Mesendoderm (in vitro differentiated cells): ENCODE data around the gene CDCA8.

Experiments
- DNase-seq: peaks from one replicate; pipeline ENCODE4 v3.0.0; 2013
- H2AK5ac ChIP-seq: 2 replicates; pipeline ENCODE4 v1.6.1; 2013; ENCODE audit warnings: low read length, inconsistent platforms
- H2BK120ac ChIP-seq: 2 replicates; pipeline ENCODE4 v1.6.1; 2013; ENCODE audit warnings: low read depth, mild to moderate bottlenecking, low read length, moderate library complexity, mixed read lengths
- H2BK15ac ChIP-seq: replicated peaks from 2 replicates; pipeline ENCODE4 v1.6.1; 2013; ENCODE audit warnings: low read depth, mild to moderate bottlenecking, moderate library complexity
- H2BK5ac ChIP-seq: 2 replicates; pipeline ENCODE4 v1.6.1; 2013; ENCODE audit warnings: low read length, inconsistent platforms
- H3K18ac ChIP-seq: 2 replicates; pipeline ENCODE4 v1.6.1; 2013; ENCODE audit warnings: mild to moderate bottlenecking, low read length, mixed read lengths
- H3K23ac ChIP-seq: one replicate; pipeline ENCODE4 v1.6.1; 2013; ENCODE audit warnings: low read length
- H3K27ac ChIP-seq: 2 replicates; pipeline ENCODE4 v1.5.1; 2013; ENCODE audit warnings: low read depth, mild to moderate bottlenecking, inconsistent platforms, low read length, moderate library complexity
- H3K27me3 ChIP-seq: 2 replicates; pipeline ENCODE4 v1.6.1; 2013; ENCODE audit warnings: low read length, control low read depth, mild to moderate bottlenecking, inconsistent platforms; ENCODE audit not compliant: insufficient read depth, poor library complexity
- H3K36me3 ChIP-seq: 2 replicates; pipeline ENCODE4 v1.6.1; 2013; ENCODE audit warnings: low read length, inconsistent platforms; ENCODE audit not compliant: control insufficient read depth, insufficient read depth
- H3K4ac ChIP-seq: one replicate; pipeline ENCODE4 v1.6.1; 2013; ENCODE audit warnings: low read depth, mild to moderate bottlenecking, low read length, moderate library complexity
- H3K4me1 ChIP-seq: 2 replicates; pipeline ENCODE4 v1.6.1; 2013; ENCODE audit warnings: low read depth, low read length, inconsistent platforms; ENCODE audit not compliant: control insufficient read depth
- H3K4me2 ChIP-seq: 2 replicates; pipeline ENCODE4 v1.6.1; 2013; ENCODE audit warnings: low read length
- H3K4me3 ChIP-seq: 2 replicates; pipeline ENCODE4 v1.5.1; 2013; ENCODE audit warnings: mild to moderate bottlenecking, low read length
- H3K56ac ChIP-seq: one replicate; pipeline ENCODE4 v1.6.1; 2013; ENCODE audit warnings: low read length
- H3K79me1 ChIP-seq: 2 replicates; pipeline ENCODE4 v1.6.1; 2013; ENCODE audit warnings: low read length, inconsistent platforms
- H3K79me2 ChIP-seq: 2 replicates; pipeline ENCODE4 v1.6.1; 2013; ENCODE audit warnings: mild to moderate bottlenecking, low read length; ENCODE audit not compliant: control insufficient read depth, insufficient read depth
- H3K9ac ChIP-seq: 2 replicates; pipeline ENCODE4 v1.6.1; 2013; ENCODE audit warnings: low read length, inconsistent platforms
- H4K5ac ChIP-seq: one replicate; pipeline ENCODE4 v1.6.1; 2013; ENCODE audit warnings: low read length
- H4K8ac ChIP-seq: one replicate; pipeline ENCODE4 v1.6.1; 2013; ENCODE audit warnings: low read depth, mild to moderate bottlenecking, control low read depth, low read length, moderate library complexity
- WGBS: extraction: QIAGEN DNeasy Blood & Tissue Kit; methylation state at CpG from one replicate; pipeline ENCODE4 v1.1.7; 2013; ENCODE audit warnings: low lambda C conversion rate, missing lambda C conversion rate; ENCODE audit not compliant: insufficient coverage; ENCODE audit errors: extremely low coverage; 5-methylcytosine and 5-hydroxymethylcytosine counted together

The CDCA8 gene

DNA sequence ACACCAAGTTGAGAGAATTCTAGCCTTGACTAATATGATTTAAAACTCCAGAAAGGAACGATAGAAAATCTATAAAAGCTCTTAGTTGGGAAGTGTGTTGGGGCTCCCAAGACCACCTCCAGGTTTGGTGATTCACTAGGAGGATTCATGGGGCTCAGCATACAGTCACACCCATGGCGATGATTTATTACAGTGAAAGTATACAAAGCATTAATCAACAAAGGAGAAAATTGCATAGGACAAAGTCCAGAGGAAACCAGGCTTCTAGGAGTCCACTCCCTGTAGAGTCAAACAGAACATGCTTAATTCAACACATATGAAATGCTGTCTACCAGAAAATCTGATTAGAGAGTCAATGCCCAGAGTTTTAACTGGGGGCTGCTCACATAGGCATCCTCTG is 4.8 kb downstream of the CDCA8 start:
- Histone ChIP-seq H3K36me3 (peaks cover 21% of the 10 kb centered on the region), H3K4me3 (no peak overlapping the region), H3K18ac (no peak overlapping the region), H2AK5ac (no peak overlapping the region), H3K4me1 (no peaks in the 10 kb centered on the region), H3K9ac (no peak overlapping the region), H3K4me2 (no peak overlapping the region), H4K8ac (no peak overlapping the region), H3K79me2 (peaks cover 5% of the 10 kb centered on the region), H3K79me1 (peaks cover 11% of the 10 kb centered on the region), H3K27me3 (no peaks in the 10 kb centered on the region), H2BK5ac (no peak overlapping the region), H2BK15ac (no peak overlapping the region), H2BK120ac (no peak overlapping the region), H3K23ac (no peak overlapping the region), H3K56ac (no peak overlapping the region), H4K5ac (no peak overlapping the region), H3K27ac (no peak overlapping the region), H3K4ac (no peak overlapping the region)
- no peak for DNase-seq
- no CpG with 5 or more reads among the region's 2 CpGs for WGBS

DNA sequence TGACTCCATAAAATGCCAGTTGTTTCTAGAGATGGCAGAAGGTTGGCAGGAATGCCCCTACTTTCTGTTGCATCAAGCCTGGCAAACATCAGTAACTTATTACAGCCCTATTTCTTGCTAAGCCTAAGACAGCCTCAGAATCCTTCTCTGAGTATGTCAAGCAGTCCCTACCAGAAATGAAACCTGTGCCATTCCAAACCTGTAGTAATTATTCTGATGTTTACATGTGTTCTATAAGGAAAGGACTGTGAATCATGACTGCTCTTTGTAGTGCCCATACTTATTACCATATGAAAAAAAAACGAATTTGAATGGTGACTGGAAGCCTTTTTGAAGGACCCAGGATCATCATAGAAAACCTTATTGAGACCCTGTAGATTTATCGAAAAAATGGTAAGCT is 5.4 kb downstream of the CDCA8 start:
- WGBS = no CpG with 5 or more reads among the region's 2 CpGs
- no peaks in the 10 kb centered on the region for H3K4me1 ChIP-seq
- H4K5ac ChIP-seq = no peak overlapping the region
- no peak overlapping the region for H3K27ac ChIP-seq
- H3K27me3 ChIP-seq = no peaks in the 10 kb centered on the region
- H3K79me2 ChIP-seq = peaks cover 2% of the 10 kb centered on the region
- DNase-seq = no peak
- no peak overlapping the region for H2AK5ac ChIP-seq
- no peak overlapping the region for H3K4me3 ChIP-seq
- no peak overlapping the region for H2BK5ac ChIP-seq
- peaks cover 23% of the 10 kb centered on the region for H3K36me3 ChIP-seq
- H4K8ac ChIP-seq = no peak overlapping the region
- H3K56ac ChIP-seq = no peak overlapping the region
- H3K23ac ChIP-seq = no peak overlapping the region
- no peak overlapping the region for H3K4ac ChIP-seq
- H2BK120ac ChIP-seq = no peak overlapping the region
- H3K79me1 ChIP-seq = peaks cover 7% of the 10 kb centered on the region
- no peak overlapping the region for H2BK15ac ChIP-seq
- H3K18ac ChIP-seq = no peak overlapping the region
- no peak overlapping the region for H3K4me2 ChIP-seq
- H3K9ac ChIP-seq = no peak overlapping the region

DNA sequence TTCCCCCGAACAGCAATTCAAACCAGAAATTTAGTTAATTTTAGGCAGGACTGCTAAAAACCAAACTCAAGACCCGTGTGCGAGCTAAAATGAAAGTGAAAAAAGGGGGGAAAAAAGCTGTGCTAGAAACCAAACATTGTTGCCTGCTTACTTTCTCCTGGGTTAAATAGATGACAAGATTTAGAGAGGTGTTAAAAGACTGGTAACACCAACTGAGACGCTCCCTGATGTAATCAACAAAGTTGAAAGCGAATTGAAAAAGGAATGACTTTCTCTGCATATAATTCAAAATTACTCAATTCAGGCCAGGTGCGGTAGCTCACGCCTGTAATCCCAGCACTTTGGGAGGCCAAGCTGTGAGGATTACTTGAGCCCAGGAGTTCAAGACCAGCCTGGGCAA is 6.8 kb downstream of the CDCA8 start:
- no peak overlapping the region for H2BK15ac ChIP-seq
- no peak overlapping the region for H2BK120ac ChIP-seq
- no peak overlapping the region for H4K5ac ChIP-seq
- no peak overlapping the region for H3K23ac ChIP-seq
- H3K36me3 ChIP-seq = peaks cover 24% of the 10 kb centered on the region
- H3K27ac ChIP-seq = no peak overlapping the region
- H3K79me2 ChIP-seq = no peaks in the 10 kb centered on the region
- no peak overlapping the region for H2AK5ac ChIP-seq
- no CpG with 5 or more reads among the region's 7 CpGs for WGBS
- H2BK5ac ChIP-seq = no peak overlapping the region
- no peak overlapping the region for H4K8ac ChIP-seq
- H3K4me2 ChIP-seq = no peak overlapping the region
- no peak overlapping the region for H3K4me3 ChIP-seq
- H3K79me1 ChIP-seq = peaks cover 5% of the 10 kb centered on the region
- no peak overlapping the region for H3K9ac ChIP-seq
- H3K18ac ChIP-seq = no peak overlapping the region
- no peak overlapping the region for H3K56ac ChIP-seq
- DNase-seq = no peak
- no peaks in the 10 kb centered on the region for H3K4me1 ChIP-seq
- no peak overlapping the region for H3K4ac ChIP-seq
- no peaks in the 10 kb centered on the region for H3K27me3 ChIP-seq

DNA sequence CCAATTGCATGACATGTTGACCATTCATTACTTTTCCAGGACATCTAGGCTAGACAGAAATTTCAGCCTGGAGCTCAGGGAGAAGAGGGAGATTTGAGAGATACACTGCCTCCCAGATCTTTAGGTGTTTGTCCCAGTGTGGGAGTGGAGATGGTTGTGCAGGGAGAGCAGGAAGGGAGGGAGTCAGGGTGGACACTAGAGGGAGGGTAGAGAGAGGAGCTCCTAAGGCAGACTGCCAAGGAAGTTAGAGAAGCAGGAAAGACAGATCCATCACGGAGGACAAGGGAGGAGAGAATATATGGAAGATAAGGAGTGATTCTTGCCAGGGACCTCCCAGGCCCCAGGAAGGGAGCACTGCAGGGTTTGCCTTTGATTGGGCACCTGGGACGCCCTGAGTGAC is 8.7 kb downstream of the CDCA8 start:
- no peak overlapping the region for H3K23ac ChIP-seq
- peaks cover 26% of the 10 kb centered on the region for H3K36me3 ChIP-seq
- H3K4me3 ChIP-seq = no peak overlapping the region
- H3K4me1 ChIP-seq = no peaks in the 10 kb centered on the region
- no peak overlapping the region for H3K56ac ChIP-seq
- no peak overlapping the region for H3K27ac ChIP-seq
- H3K18ac ChIP-seq = no peak overlapping the region
- H3K9ac ChIP-seq = no peak overlapping the region
- no peak overlapping the region for H3K4ac ChIP-seq
- H2AK5ac ChIP-seq = no peak overlapping the region
- no peak overlapping the region for H2BK15ac ChIP-seq
- H4K5ac ChIP-seq = no peak overlapping the region
- no peak overlapping the region for H2BK5ac ChIP-seq
- no peaks in the 10 kb centered on the region for H3K79me2 ChIP-seq
- H2BK120ac ChIP-seq = no peak overlapping the region
- H3K79me1 ChIP-seq = peaks cover 3% of the 10 kb centered on the region
- H3K4me2 ChIP-seq = no peak overlapping the region
- no CpG with 5 or more reads among the region's 2 CpGs for WGBS
- no peak overlapping the region for H4K8ac ChIP-seq
- no peaks in the 10 kb centered on the region for H3K27me3 ChIP-seq
- DNase-seq = no peak

DNA sequence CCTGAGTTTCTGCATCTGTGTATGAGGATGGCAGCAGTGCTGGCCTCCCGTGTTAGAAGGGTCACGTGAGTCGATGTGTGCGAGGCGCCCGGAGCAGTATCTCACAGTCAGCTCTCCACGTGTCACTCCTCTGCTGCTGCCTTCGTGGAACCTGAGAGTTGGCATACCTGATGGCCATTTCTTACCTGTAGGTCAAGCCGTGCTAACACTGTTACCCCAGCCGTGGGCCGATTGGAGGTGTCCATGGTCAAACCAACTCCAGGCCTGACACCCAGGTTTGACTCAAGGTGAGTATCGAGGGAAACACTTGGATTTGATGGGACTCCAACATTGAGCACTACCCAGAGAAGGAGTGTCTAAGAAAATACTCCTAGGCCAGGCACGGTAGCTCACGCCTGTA is 10.7 kb downstream of the CDCA8 start:
- no peak overlapping the region for H3K4me3 ChIP-seq
- H2BK15ac ChIP-seq = no peak overlapping the region
- no CpG with 5 or more reads among the region's 14 CpGs for WGBS
- no peak overlapping the region for H4K5ac ChIP-seq
- no peak overlapping the region for H3K4me2 ChIP-seq
- H3K27me3 ChIP-seq = no peaks in the 10 kb centered on the region
- no peaks in the 10 kb centered on the region for H3K4me1 ChIP-seq
- H4K8ac ChIP-seq = no peak overlapping the region
- no peak overlapping the region for H2BK120ac ChIP-seq
- H3K79me2 ChIP-seq = no peaks in the 10 kb centered on the region
- no peak overlapping the region for H2AK5ac ChIP-seq
- DNase-seq = no peak
- H3K9ac ChIP-seq = no peak overlapping the region
- no peak overlapping the region for H3K4ac ChIP-seq
- H3K36me3 ChIP-seq = peaks cover 29% of the 10 kb centered on the region
- H3K27ac ChIP-seq = no peak overlapping the region
- no peak overlapping the region for H3K23ac ChIP-seq
- no peak overlapping the region for H3K18ac ChIP-seq
- H3K56ac ChIP-seq = no peak overlapping the region
- H3K79me1 ChIP-seq = no peaks in the 10 kb centered on the region
- H2BK5ac ChIP-seq = no peak overlapping the region

DNA sequence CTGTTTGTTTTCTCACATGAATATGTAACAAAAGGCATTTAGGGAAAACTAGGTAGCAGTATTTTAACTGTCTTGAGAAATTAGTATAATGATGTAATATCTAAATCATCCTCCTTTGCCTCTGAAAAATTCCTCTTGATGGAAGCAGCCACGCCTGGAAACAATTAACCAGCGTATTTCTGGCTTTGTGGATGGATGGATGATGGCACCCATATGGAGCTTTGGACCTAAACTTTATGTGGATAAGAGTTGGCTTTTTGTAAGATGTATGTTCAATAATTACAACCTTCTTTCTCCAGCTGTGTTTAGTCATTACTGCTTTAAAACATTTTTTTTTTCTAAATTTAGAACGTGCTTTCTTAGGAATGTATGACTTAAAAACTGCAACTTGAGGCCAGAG is 12.7 kb downstream of the CDCA8 start:
- H3K4me2 ChIP-seq = no peak overlapping the region
- H2BK5ac ChIP-seq = no peak overlapping the region
- H2AK5ac ChIP-seq = no peak overlapping the region
- no peaks in the 10 kb centered on the region for H3K79me1 ChIP-seq
- H3K23ac ChIP-seq = no peak overlapping the region
- no peaks in the 10 kb centered on the region for H3K4me1 ChIP-seq
- H2BK120ac ChIP-seq = no peak overlapping the region
- H3K4me3 ChIP-seq = no peak overlapping the region
- no peak overlapping the region for H3K27ac ChIP-seq
- H4K5ac ChIP-seq = no peak overlapping the region
- no peak overlapping the region for H3K56ac ChIP-seq
- no peaks in the 10 kb centered on the region for H3K79me2 ChIP-seq
- WGBS = no CpG with 5 or more reads among the region's 3 CpGs
- no peaks in the 10 kb centered on the region for H3K27me3 ChIP-seq
- H3K36me3 ChIP-seq = peaks cover 37% of the 10 kb centered on the region
- no peak overlapping the region for H2BK15ac ChIP-seq
- no peak overlapping the region for H4K8ac ChIP-seq
- no peak overlapping the region for H3K18ac ChIP-seq
- no peak overlapping the region for H3K4ac ChIP-seq
- H3K9ac ChIP-seq = no peak overlapping the region
- DNase-seq = no peak
